OCI-LY3 (cell line): ENCODE measurements around the gene TGM5.
"Not testable (repeated sequence)": the region's sequence is repeated elsewhere in the genome, so short reads cannot be mapped to it uniquely, and the experiment has no call there.

Experiments used
- CTCF ChIP-seq: fragments of 200-600, 300-600 bp; sonication (generic); IDR thresholded peaks from 2 replicates; pipeline ENCODE4 v1.5.1; 2014; ENCODE audit warnings: antibody characterized with exemption, low read length, low read depth
- EZH2phosphoT487 ChIP-seq: fragments of 200-600 bp; shearing (Covaris generic); IDR thresholded peaks from 2 replicates; pipeline ENCODE4 v1.6.1; 2018; ENCODE audit warnings: antibody characterized with exemption, mixed run types, low read depth

- not testable (repeated sequence) for TF ChIP-seq CTCF, EZH2phosphoT487
These were observed 5.2 kb upstream of the TGM5 start for GRCh38 chr15:43271908-43272307.
